Panc1 (cell line): Measurements from ENCODE around the gene CEP55. TPM values are rescaled to one million over a fixed set of nuclear protein-coding genes. Genes with fewer than 3 reads are reported as not detected.
A peak's percentile ranks its signal among the peaks of the same experiment; 100 is the strongest.

Experiments
- ATAC-seq: fragments of 200-7000 bp; cut with Tn5 transposase; 2 replicates; pipeline ENCODE4 v1.9.1; 2020; ENCODE audit warnings: mild to moderate bottlenecking, moderate library complexity
- BruUV-seq: library from RNA; stranded (reverse); fragments of 400-500 nt; replicated peaks from 2 replicates; lab custom pipeline; 2021; lab: Mats Ljungman, UMichigan
- CTCF ChIA-PET: fragments of 300-600 bp; sonication (Branson Sonifier 250); formaldehyde crosslinking; loops from one replicate; lab custom pipeline; 2022; ENCODE audit warnings: antibody characterized with exemption; lab: Charles Lee
- POLR2A ChIA-PET: fragments of 300-600 bp; sonication (Branson Sonifier 250); formaldehyde crosslinking; loops from one replicate; lab custom pipeline; 2022; ENCODE audit warnings: antibody characterized with exemption; lab: Charles Lee
- DNase-seq: peaks from one replicate; pipeline ENCODE4 v3.0.0-alpha.2; 2010; ENCODE audit warnings: low read depth, low spot score
- H3K27ac ChIP-seq: 2 replicates; pipeline ENCODE4 v1.5.1; 2011; ENCODE audit warnings: mild to moderate bottlenecking, low read length, inconsistent platforms
- H3K27me3 ChIP-seq: fragments of 200-500 bp; sonication (Bioruptor generic); 2 replicates; pipeline ENCODE4 v1.6.0; 2014; ENCODE audit warnings: low read length, inconsistent platforms; ENCODE audit not compliant: control insufficient read depth, insufficient read depth
- H3K36me3 ChIP-seq: fragments of 200-500 bp; sonication (Bioruptor generic); 2 replicates; pipeline ENCODE4 v1.5.1; 2014; ENCODE audit warnings: inconsistent platforms, mild to moderate bottlenecking, low read length, moderate library complexity; ENCODE audit not compliant: control insufficient read depth, insufficient read depth
- H3K4me1 ChIP-seq: 2 replicates; pipeline ENCODE4 v1.5.1; 2011; ENCODE audit warnings: inconsistent platforms, mild to moderate bottlenecking, low read length, moderate library complexity; ENCODE audit not compliant: control insufficient read depth, insufficient read depth
- H3K4me3 ChIP-seq, 2 experiments: 2 replicates each; pipeline ENCODE4 v1.5.1; 2011 to 2012; ENCODE audit warnings: low read depth in 2 of 2, low read length in 2 of 2, mild to moderate bottlenecking in 2 of 2, inconsistent platforms in 1 of 2, moderate library complexity in 1 of 2
- H3K9me3 ChIP-seq: fragments of 200-500 bp; sonication (Bioruptor generic); 2 replicates; pipeline ENCODE4 v1.5.1; 2014; ENCODE audit warnings: low read depth, mild to moderate bottlenecking, inconsistent platforms, low read length, moderate library complexity; ENCODE audit not compliant: control insufficient read depth, insufficient read depth
- POLR2AphosphoS5 ChIP-seq: IDR thresholded peaks from 2 replicates; pipeline ENCODE4 v1.6.1; 2012; ENCODE audit warnings: mild to moderate bottlenecking, low read depth, low read length, moderate library complexity
- SIN3A ChIP-seq: IDR thresholded peaks from 2 replicates; pipeline ENCODE4 v1.6.1; 2012; ENCODE audit warnings: low read depth, mild to moderate bottlenecking, low read length, moderate library complexity, borderline replicate concordance; ENCODE audit not compliant: insufficient read depth
- TCF7L2 ChIP-seq: IDR thresholded peaks from 2 replicates; pipeline ENCODE4 v1.6.1; 2011; ENCODE audit warnings: mild to moderate bottlenecking, low read depth, low read length, inconsistent platforms
- in situ Hi-C: cut with HindIII; loops from 2 replicates; pipeline ENCODE4 v1.10.0; 2016; ENCODE audit warnings: low sequenced_read_pairs, low pct_unique_long_range_greater_than_20kb
- intact Hi-C: fragments of 100-400 bp; cut with micrococcal nuclease; formaldehyde crosslinking; loops from one replicate; pipeline ENCODE4 v1.10.0; 2022; ENCODE audit not compliant: unreplicated experiment
- total RNA-seq: library from RNA; stranded (reverse); gene quantifications from one replicate; pipeline ENCODE4 v1.2.1, GENCODE V29; 2021; ENCODE audit not compliant: unreplicated experiment
- TF ChIP-seq, protein P1 (sequence below), 2 experiments: IDR thresholded peaks; 2 replicates each; pipeline ENCODE4 v1.6.1; 2011 to 2012; ENCODE audit warnings: low read depth in 2 of 2, control low read depth in 1 of 2, low read length in 1 of 2, mild to moderate bottlenecking in 1 of 2, moderate library complexity in 1 of 2; ENCODE audit not compliant: insufficient read depth in 1 of 2
- TF ChIP-seq, protein P2 (sequence below): fragments of 450-650 bp; IDR thresholded peaks from 2 replicates; pipeline ENCODE4 v1.5.1; 2017; ENCODE audit warnings: mild to moderate bottlenecking

CEP55 gene
- total RNA-seq, 1 experiment from 2014 or later, result 96.4 TPM

DNA sequence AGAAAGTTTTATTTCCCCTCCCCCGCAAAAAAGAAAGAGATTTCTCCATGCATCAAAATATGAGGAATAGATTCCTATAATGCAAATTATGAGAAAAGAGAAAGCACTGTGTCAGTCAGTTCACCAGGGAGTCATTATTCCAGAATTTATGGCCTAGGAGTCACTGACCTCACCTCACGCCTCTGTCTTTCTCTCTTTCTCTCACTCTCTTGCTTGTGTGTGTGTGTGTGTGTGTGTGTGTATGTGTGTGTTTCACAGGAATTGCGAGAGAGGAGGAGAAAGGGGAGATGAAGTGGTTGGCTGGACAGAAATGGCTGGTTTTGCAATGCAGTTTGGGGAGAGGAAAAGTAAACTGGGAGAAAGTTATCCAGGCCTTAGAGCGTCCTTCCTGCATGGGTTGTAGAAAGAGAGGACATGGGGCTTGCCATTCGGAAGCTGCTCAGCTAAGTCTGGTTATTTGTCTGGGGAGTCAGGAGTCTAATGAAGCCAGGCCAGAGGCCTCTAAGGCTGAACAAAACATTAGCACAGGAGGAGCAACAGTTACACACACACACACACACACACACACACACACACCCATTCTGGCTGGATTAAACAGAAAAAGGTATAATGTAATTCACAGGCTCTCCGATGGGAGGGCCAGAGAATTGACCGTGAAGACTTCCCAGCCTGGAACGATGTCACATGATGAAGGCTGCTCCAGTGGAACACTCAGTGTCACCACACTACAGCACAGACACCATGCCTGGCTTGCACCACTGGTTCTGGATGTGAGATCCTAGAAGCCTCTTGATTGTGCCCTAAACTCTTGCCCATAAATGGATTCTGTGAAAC, 57.3 kb downstream of the CEP55 start:
- Histone ChIP-seq H3K4me3 (no peak overlapping the region), H3K27ac (no peak overlapping the region), H3K36me3 (no peaks in the 10 kb centered on the region), H3K27me3 (no peaks in the 10 kb centered on the region), H3K9me3 (no peaks in the 10 kb centered on the region), H3K4me1 (no peaks in the 10 kb centered on the region)
- in situ Hi-C loops, result no loop called here
- CTCF ChIA-PET, result interaction anchor here (0.6 to 1.9 kb wide), 8 partner anchors 44 to 255 kb away, joined by 3 to 24 read pairs (median 4); partner anchors contain the start of gene FRA10AC1
- ATAC-seq (no peak), DNase-seq (no peak)
- POLR2A ChIA-PET, result interaction anchor here (0.6 kb wide), 2 partner anchors 14 to 252 kb away, joined by 3 read pairs; no protein-coding TSS in a partner anchor
- BruUV-seq, result no TSS peak
- intact Hi-C loops, result loop anchor here (10.0 kb wide), 1 partner anchor 261 kb away; no protein-coding TSS in a partner anchor
- TF ChIP-seq, protein P1, sequence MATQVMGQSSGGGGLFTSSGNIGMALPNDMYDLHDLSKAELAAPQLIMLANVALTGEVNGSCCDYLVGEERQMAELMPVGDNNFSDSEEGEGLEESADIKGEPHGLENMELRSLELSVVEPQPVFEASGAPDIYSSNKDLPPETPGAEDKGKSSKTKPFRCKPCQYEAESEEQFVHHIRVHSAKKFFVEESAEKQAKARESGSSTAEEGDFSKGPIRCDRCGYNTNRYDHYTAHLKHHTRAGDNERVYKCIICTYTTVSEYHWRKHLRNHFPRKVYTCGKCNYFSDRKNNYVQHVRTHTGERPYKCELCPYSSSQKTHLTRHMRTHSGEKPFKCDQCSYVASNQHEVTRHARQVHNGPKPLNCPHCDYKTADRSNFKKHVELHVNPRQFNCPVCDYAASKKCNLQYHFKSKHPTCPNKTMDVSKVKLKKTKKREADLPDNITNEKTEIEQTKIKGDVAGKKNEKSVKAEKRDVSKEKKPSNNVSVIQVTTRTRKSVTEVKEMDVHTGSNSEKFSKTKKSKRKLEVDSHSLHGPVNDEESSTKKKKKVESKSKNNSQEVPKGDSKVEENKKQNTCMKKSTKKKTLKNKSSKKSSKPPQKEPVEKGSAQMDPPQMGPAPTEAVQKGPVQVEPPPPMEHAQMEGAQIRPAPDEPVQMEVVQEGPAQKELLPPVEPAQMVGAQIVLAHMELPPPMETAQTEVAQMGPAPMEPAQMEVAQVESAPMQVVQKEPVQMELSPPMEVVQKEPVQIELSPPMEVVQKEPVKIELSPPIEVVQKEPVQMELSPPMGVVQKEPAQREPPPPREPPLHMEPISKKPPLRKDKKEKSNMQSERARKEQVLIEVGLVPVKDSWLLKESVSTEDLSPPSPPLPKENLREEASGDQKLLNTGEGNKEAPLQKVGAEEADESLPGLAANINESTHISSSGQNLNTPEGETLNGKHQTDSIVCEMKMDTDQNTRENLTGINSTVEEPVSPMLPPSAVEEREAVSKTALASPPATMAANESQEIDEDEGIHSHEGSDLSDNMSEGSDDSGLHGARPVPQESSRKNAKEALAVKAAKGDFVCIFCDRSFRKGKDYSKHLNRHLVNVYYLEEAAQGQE (IDR thresholded peaks at IDR 0.05; ENCODE audit: insufficient read depth in 1 of 2, low read depth in 2 of 2, low read length in 1 of 2), result no peak
- TF ChIP-seq POLR2AphosphoS5, result no peak
- no peak for TF ChIP-seq TCF7L2
- no peak for TF ChIP-seq SIN3A
- TF ChIP-seq, protein P2, sequence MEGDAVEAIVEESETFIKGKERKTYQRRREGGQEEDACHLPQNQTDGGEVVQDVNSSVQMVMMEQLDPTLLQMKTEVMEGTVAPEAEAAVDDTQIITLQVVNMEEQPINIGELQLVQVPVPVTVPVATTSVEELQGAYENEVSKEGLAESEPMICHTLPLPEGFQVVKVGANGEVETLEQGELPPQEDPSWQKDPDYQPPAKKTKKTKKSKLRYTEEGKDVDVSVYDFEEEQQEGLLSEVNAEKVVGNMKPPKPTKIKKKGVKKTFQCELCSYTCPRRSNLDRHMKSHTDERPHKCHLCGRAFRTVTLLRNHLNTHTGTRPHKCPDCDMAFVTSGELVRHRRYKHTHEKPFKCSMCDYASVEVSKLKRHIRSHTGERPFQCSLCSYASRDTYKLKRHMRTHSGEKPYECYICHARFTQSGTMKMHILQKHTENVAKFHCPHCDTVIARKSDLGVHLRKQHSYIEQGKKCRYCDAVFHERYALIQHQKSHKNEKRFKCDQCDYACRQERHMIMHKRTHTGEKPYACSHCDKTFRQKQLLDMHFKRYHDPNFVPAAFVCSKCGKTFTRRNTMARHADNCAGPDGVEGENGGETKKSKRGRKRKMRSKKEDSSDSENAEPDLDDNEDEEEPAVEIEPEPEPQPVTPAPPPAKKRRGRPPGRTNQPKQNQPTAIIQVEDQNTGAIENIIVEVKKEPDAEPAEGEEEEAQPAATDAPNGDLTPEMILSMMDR, result no peak

DNA sequence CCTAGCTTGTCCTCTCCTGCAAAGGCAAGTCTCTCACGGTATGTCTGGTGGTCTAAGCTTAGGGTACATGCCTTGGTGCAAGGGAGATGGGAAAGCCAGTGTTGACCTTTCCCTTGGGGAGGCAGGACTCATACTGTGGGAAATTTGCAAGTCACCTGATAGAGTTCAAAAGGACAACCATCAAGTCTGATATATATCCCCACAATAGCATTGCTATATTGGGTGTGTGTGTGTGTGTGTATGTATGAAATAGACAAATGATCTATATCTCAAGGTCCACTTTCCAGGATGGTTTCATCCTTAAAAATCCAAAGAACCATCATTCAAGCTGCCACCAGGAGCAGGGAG, 57.9 kb downstream of the CEP55 start:
- H3K9me3 ChIP-seq, result no peaks in the 10 kb centered on the region
- no peaks in the 10 kb centered on the region for H3K27me3 ChIP-seq
- TF ChIP-seq SIN3A, result no peak
- TF ChIP-seq, protein P2, result no peak
- TF ChIP-seq, protein P1 (IDR thresholded peaks at IDR 0.05; ENCODE audit: insufficient read depth in 1 of 2, low read depth in 2 of 2, low read length in 1 of 2), result no peak
- TF ChIP-seq POLR2AphosphoS5, result no peak
- TF ChIP-seq TCF7L2, result no peak
- ATAC-seq (peak; percentile 3; the same call in 1 of the 2 replicates), DNase-seq (no peak)
- BruUV-seq, result no TSS peak
- intact Hi-C loops (loop anchor here (10.0 kb wide), 1 partner anchor 261 kb away; no protein-coding TSS in a partner anchor), in situ Hi-C loops (no loop called here)
- H3K4me3 ChIP-seq, result no peak overlapping the region
- H3K36me3 ChIP-seq, result no peaks in the 10 kb centered on the region
- ChIA-PET POLR2A (interaction anchor here (0.5 to 0.6 kb wide), 3 partner anchors 14 to 253 kb away, joined by 3 read pairs; no protein-coding TSS in a partner anchor), CTCF (interaction anchor here (0.6 to 1.9 kb wide), 13 partner anchors 8 to 264 kb away, joined by 3 to 24 read pairs (median 4); partner anchors contain the start of gene FRA10AC1)
- H3K4me1 ChIP-seq, result no peaks in the 10 kb centered on the region
- no peak overlapping the region for H3K27ac ChIP-seq
